A673 (cell line): ENCODE data around the gene SACM1L. TPM values are rescaled to one million over a fixed set of nuclear protein-coding genes. Genes with fewer than 3 reads are reported as not detected.

Source experiments
- BruUV-seq: library from RNA; stranded (reverse); fragments of 400-500 nt; replicated peaks from 2 replicates; lab custom pipeline; 2021; lab: Mats Ljungman, UMichigan
- CTCF ChIA-PET: fragments of 300-600 bp; sonication (Branson Sonifier 250); formaldehyde crosslinking; loops from one replicate; lab custom pipeline; 2022; ENCODE audit warnings: antibody characterized with exemption; lab: Charles Lee
- POLR2A ChIA-PET: fragments of 300-600 bp; sonication (Branson Sonifier 250); formaldehyde crosslinking; loops from one replicate; lab custom pipeline; 2022; ENCODE audit warnings: antibody characterized with exemption; ENCODE audit not compliant: low non-redundant PET; lab: Charles Lee
- DNase-seq: peaks from one replicate; pipeline ENCODE4 v3.0.0-alpha.2; 2015; ENCODE audit warnings: low spot score
- H3K27ac ChIP-seq: fragments of 200-600 bp; sonication (generic); 2 replicates; pipeline ENCODE4 v1.5.1; 2016; ENCODE audit warnings: mixed run types, low read depth, mild to moderate bottlenecking, mixed read lengths, antibody characterized with exemption, low read length; ENCODE audit not compliant: poor library complexity, severe bottlenecking
- H3K27me3 ChIP-seq: fragments of 200-600 bp; sonication (generic); replicated peaks from 2 replicates; pipeline ENCODE4 v1.6.1; 2017; ENCODE audit warnings: mixed run types, low read depth, mild to moderate bottlenecking, mixed read lengths, antibody characterized with exemption, low read length; ENCODE audit not compliant: insufficient read depth, poor library complexity
- H3K36me3 ChIP-seq: fragments of 200-600 bp; sonication (generic); 2 replicates; pipeline ENCODE4 v1.6.1; 2016; ENCODE audit warnings: mixed run types, mild to moderate bottlenecking, mixed read lengths, antibody characterized with exemption, low read length; ENCODE audit not compliant: insufficient read depth, poor library complexity, severe bottlenecking
- H3K4me1 ChIP-seq: fragments of 200-600 bp; sonication (generic); 2 replicates; pipeline ENCODE4 v1.6.1; 2017; ENCODE audit warnings: mixed run types, mild to moderate bottlenecking, mixed read lengths, antibody characterized with exemption, low read length; ENCODE audit not compliant: insufficient read depth, poor library complexity, severe bottlenecking
- H3K4me3 ChIP-seq: fragments of 200-600 bp; sonication (generic); 2 replicates; pipeline ENCODE4 v1.5.1; 2016; ENCODE audit warnings: low read depth, mixed run types, mild to moderate bottlenecking, mixed read lengths, low read length; ENCODE audit not compliant: poor library complexity, severe bottlenecking
- H3K9me3 ChIP-seq: fragments of 200-600 bp; sonication (generic); 2 replicates; pipeline ENCODE4 v1.6.1; 2016; ENCODE audit warnings: mixed run types, low read depth, mild to moderate bottlenecking, mixed read lengths, antibody characterized with exemption, low read length; ENCODE audit not compliant: poor library complexity, severe bottlenecking
- EZH2 ChIP-seq: fragments of 200-600 bp; sonication (generic); IDR thresholded peaks from 2 replicates; pipeline ENCODE4 v1.6.1; 2017; ENCODE audit warnings: borderline replicate concordance, low read depth, mild to moderate bottlenecking, mixed read lengths, antibody characterized with exemption, low read length; ENCODE audit not compliant: poor library complexity, severe bottlenecking
- intact Hi-C: fragments of 100-400 bp; cut with micrococcal nuclease; formaldehyde crosslinking; loops from one replicate; pipeline ENCODE4 v1.10.0; 2022; ENCODE audit not compliant: unreplicated experiment
- total RNA-seq: library from RNA; stranded (reverse); gene quantifications from 2 replicates; pipeline ENCODE4 v1.2.3, GENCODE V29; 2021
- TF ChIP-seq, protein P1 (sequence below): fragments of 300-800, 200-600 bp; sonication (generic); conservative IDR thresholded peaks from 2 replicates; pipeline ENCODE4 v1.5.1; 2017; ENCODE audit warnings: low read depth, mild to moderate bottlenecking, antibody characterized with exemption, low read length, moderate library complexity, mixed read lengths

Gene SACM1L
- total RNA-seq, 1 experiment from 2014 or later = 32.8 TPM

DNA sequence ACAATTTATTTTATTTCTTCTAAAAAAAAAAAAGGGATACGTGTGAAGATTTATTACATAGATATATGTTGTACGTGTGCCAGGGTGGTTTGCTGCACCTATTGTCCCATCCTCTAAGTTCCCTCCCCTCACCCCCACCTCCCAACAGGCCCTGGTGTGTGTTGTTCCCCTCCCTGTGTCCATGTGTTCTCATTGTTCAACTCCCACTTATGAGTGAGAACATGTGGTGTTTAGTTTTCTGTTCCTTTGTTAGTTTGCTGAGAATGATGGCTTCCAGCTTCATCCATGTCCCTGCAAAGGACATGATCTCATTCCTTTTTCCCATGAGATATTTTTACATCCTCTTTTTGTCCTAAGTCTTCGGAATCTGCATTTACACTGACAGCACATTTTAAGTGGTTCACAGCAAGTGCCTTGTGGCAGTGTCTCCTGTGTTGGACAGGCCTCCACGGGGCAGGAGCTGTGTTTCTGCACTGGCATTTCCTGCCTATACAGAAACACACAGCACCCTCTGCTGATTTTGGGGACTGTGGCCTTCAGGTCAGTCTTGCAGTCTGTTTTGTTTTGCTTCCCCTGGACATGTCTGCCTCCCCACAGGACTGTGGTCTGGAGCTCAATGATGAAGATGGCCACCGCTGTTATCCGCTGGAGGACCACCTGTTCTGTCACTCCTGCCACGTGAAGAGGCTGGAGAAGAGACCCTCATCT is 12.7 kb upstream of the SACM1L start:
- POLR2A ChIA-PET = interaction anchor here (0.5 kb wide), 1 partner anchor 92 kb away, joined by 3 read pairs; no protein-coding TSS in a partner anchor

DNA sequence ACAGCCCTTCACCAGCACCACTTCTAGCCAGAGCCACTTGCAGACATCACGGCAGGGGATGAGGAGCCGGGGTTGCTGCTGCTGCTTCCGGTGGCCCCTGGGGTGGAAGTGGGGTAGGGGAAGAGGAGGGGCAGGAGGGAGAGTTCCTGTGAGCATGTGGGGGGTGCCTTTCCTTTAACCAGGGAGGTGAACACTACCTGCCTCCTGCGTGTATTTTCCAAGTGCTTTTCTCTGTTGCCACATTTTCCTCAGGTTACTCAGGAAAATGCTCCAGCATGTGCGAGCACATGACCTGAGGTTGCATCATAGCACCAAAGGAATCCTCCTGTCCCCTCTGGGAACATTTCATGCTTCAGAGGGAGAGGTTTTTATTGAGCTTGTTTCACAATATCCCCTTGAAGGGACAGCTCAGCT is 12.2 kb upstream of the SACM1L start:
- H3K4me3 ChIP-seq = no peak overlapping the region
- H3K9me3 ChIP-seq = no peaks in the 10 kb centered on the region
- ChIA-PET POLR2A (no interaction called here), CTCF (no interaction called here)
- TF ChIP-seq, protein P1, sequence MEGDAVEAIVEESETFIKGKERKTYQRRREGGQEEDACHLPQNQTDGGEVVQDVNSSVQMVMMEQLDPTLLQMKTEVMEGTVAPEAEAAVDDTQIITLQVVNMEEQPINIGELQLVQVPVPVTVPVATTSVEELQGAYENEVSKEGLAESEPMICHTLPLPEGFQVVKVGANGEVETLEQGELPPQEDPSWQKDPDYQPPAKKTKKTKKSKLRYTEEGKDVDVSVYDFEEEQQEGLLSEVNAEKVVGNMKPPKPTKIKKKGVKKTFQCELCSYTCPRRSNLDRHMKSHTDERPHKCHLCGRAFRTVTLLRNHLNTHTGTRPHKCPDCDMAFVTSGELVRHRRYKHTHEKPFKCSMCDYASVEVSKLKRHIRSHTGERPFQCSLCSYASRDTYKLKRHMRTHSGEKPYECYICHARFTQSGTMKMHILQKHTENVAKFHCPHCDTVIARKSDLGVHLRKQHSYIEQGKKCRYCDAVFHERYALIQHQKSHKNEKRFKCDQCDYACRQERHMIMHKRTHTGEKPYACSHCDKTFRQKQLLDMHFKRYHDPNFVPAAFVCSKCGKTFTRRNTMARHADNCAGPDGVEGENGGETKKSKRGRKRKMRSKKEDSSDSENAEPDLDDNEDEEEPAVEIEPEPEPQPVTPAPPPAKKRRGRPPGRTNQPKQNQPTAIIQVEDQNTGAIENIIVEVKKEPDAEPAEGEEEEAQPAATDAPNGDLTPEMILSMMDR = no peak
- no peak for TF ChIP-seq EZH2
- peak overlapping the region; percentile 68 for H3K27ac ChIP-seq
- peaks cover 2% of the 10 kb centered on the region for H3K36me3 ChIP-seq
- no TSS peak for BruUV-seq
- peak; percentile 30 for DNase-seq
- H3K4me1 ChIP-seq = peaks cover 14% of the 10 kb centered on the region
- intact Hi-C loops = no loop called here
- no peaks in the 10 kb centered on the region for H3K27me3 ChIP-seq

More for the DNA sequence above, 12.7 kb upstream of the SACM1L start:
- peak overlapping the region; percentile 68 for H3K27ac ChIP-seq
- peaks cover 2% of the 10 kb centered on the region for H3K36me3 ChIP-seq
- intact Hi-C loops = no loop called here
- H3K4me3 ChIP-seq = no peak overlapping the region
- BruUV-seq = no TSS peak
- TF ChIP-seq, protein P1 = no peak
- TF ChIP-seq EZH2 = no peak
- H3K27me3 ChIP-seq = no peaks in the 10 kb centered on the region
- DNase-seq = no peak
- peaks cover 14% of the 10 kb centered on the region for H3K4me1 ChIP-seq
- CTCF ChIA-PET = no interaction called here
- no peaks in the 10 kb centered on the region for H3K9me3 ChIP-seq

DNA sequence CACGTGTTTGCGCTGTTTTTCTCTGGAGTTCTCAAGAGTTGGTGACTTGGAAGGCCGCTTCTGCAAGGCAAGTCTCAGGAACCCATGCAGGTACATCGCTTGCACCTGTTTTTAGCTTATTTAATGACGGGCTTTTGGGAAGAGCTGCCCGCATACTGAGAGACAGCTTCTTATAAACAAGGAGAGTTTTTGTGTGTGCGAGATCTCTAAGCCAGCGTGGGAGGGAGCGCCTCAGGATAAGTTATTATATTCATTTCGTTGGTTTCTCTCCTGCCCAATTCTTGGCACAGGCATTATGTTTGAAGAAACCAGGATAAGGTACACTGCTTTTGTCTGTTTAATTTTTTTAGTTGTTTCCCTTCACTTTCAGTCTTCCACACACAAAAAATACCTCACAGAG is 11.4 kb upstream of the SACM1L start:
- H3K4me1 ChIP-seq = peaks cover 14% of the 10 kb centered on the region
- CTCF ChIA-PET = no interaction called here
- no peak overlapping the region for H3K4me3 ChIP-seq
- TF ChIP-seq, protein P1 = no peak
- TF ChIP-seq EZH2 = no peak
- BruUV-seq = no TSS peak
- H3K27me3 ChIP-seq = no peaks in the 10 kb centered on the region
- POLR2A ChIA-PET = no interaction called here
- peaks cover 2% of the 10 kb centered on the region for H3K36me3 ChIP-seq
- H3K27ac ChIP-seq = no peak overlapping the region
- no peak for DNase-seq
- intact Hi-C loops = no loop called here
- H3K9me3 ChIP-seq = no peaks in the 10 kb centered on the region
